Kidney (tissue), 14 donors: ENCODE results near the gene PECR. TPM values are rescaled to one million over a fixed set of nuclear protein-coding genes. Genes with fewer than 3 reads are reported as not detected.

Source experiments
- DNase-seq, 5 donors: peaks; one replicate each; pipeline ENCODE4 v3.0.0-alpha.2; 2013 to 2020
- FAIRE-seq: peaks from 2 replicates; lab custom pipeline; 2012; peaks lifted over from hg19 to GRCh38; lab: Jason Lieb, UNC
- H3K27ac ChIP-seq, 2 donors: one replicate each; pipeline ENCODE4 v1.7.0; 2013; ENCODE audit warnings: low read depth in 2 of 2, low read length in 2 of 2, inconsistent platforms in 1 of 2
- H3K27me3 ChIP-seq: one replicate; pipeline ENCODE4 v1.7.1; 2013; ENCODE audit warnings: low read length, inconsistent platforms; ENCODE audit not compliant: control insufficient read depth, insufficient read depth
- H3K36me3 ChIP-seq, 3 donors: one replicate each; pipeline versions ENCODE4 v1.7.0 to v1.7.1; 2013; ENCODE audit warnings: low read length in 3 of 3, control low read depth in 1 of 3, inconsistent platforms in 1 of 3; ENCODE audit not compliant: insufficient read depth in 3 of 3, control insufficient read depth in 2 of 3
- H3K4me1 ChIP-seq, 3 donors: one replicate each; pipeline versions ENCODE4 v1.7.0 to v1.7.1; 2013; ENCODE audit warnings: low read length in 3 of 3, inconsistent platforms in 1 of 3, low read depth in 1 of 3; ENCODE audit not compliant: control insufficient read depth in 2 of 3, insufficient read depth in 2 of 3
- H3K4me3 ChIP-seq, 3 donors: one replicate each; pipeline versions ENCODE4 v1.7.0 to v1.8.1; 2013; ENCODE audit warnings: low read length in 3 of 3, control low read depth in 1 of 3, inconsistent platforms in 1 of 3
- H3K9ac ChIP-seq, 3 donors: one replicate each; pipeline versions ENCODE4 v1.7.0 to v1.7.1; 2013; ENCODE audit warnings: low read length in 3 of 3, control low read depth in 1 of 3, inconsistent platforms in 1 of 3
- H3K9me3 ChIP-seq, 3 donors: one replicate each; pipeline versions ENCODE4 v1.7.0 to v1.7.1; 2013; ENCODE audit warnings: low read length in 3 of 3, control low read depth in 1 of 3, inconsistent platforms in 1 of 3; ENCODE audit not compliant: control insufficient read depth in 2 of 3, insufficient read depth in 1 of 3
- CTCF ChIP-seq: IDR thresholded peaks from 3 replicates; pipeline ENCODE4 v1.5.1; 2012; ENCODE audit warnings: mild to moderate bottlenecking, moderate library complexity, borderline replicate concordance; ENCODE audit not compliant: insufficient read depth; ENCODE audit errors: extremely low read depth
- intact Hi-C: fragments of 100-400 bp; cut with DNase I; formaldehyde crosslinking; loops from one replicate; pipeline ENCODE4 v1.11.1; 2022
- polyA plus RNA-seq: library from polyadenylated mRNA; stranded (reverse); fragments of 350-450 nt; fragmentation: Illumina TruSeq; extraction: RNeasy Lipid Tissue Mini Kit (QIAGEN cat#74804); gene quantifications from one replicate; pipeline ENCODE4 v1.2.3, GENCODE V29; 2014; ENCODE audit warnings: low read depth, low replicate concordance; ENCODE audit not compliant: insufficient read depth
- total RNA-seq: library from RNA; stranded (reverse); fragmentation: NEBNext Ultra II Directional; extraction: Animal tissue kit (Norgen Biotek cat#: 25700); gene quantifications from one replicate; pipeline ENCODE4 v1.2.1, GENCODE V29; 2021
- donor health status: control.
- donor health status: control.
- donor health status: control.
- donor health status: control.
- donor health status: control.
- donor health status: DM: yes; HTN: yes; CAD: no.
- donor health status: Normal renal cell carcinoma (clear cell type).

PECR gene
- total and polyA plus RNA-seq, 2 donors from 2014 or later: 28.4 to 36.0 TPM

GRCh38 chr2:216098421-216099334 is 17.1 kb upstream of the PECR start:
- intact Hi-C loops: no loop called here
- Histone ChIP-seq H3K27me3 (no peaks in the 10 kb centered on the region), H3K9me3 (peaks cover 0 to 1% (median 0%) of the 10 kb centered on the region in 3 donors), H3K27ac (no peak overlapping the region), H3K36me3 (peaks cover 0 to 8% (median 2%) of the 10 kb centered on the region in 3 donors), H3K9ac (no peak overlapping the region), H3K4me1 (no peaks in the 10 kb centered on the region), H3K4me3 (no peak overlapping the region)
- FAIRE-seq: no peak
- no peak for TF ChIP-seq CTCF
- no peak for DNase-seq

- H3K9me3 ChIP-seq: peaks cover 0 to 1% (median 0%) of the 10 kb centered on the region in 3 donors
- peaks cover 0 to 5% (median 0%) of the 10 kb centered on the region in 3 donors for H3K36me3 ChIP-seq
- no peak overlapping the region for H3K4me3 ChIP-seq
- DNase-seq (no peak), FAIRE-seq (no peak)
- no peak for TF ChIP-seq CTCF
- no peak overlapping the region for H3K27ac ChIP-seq
- no peak overlapping the region for H3K9ac ChIP-seq
- intact Hi-C loops: no loop called here
- no peaks in the 10 kb centered on the region for H3K27me3 ChIP-seq
- no peaks in the 10 kb centered on the region for H3K4me1 ChIP-seq
These were observed 13.1 kb upstream of the PECR start for GRCh38 chr2:216094701-216095100.

- H3K4me1 ChIP-seq: no peaks in the 10 kb centered on the region
- no peaks in the 10 kb centered on the region for H3K9me3 ChIP-seq
- peaks cover 0 to 2% (median 0%) of the 10 kb centered on the region in 3 donors for H3K36me3 ChIP-seq
- H3K27me3 ChIP-seq: no peaks in the 10 kb centered on the region
- TF ChIP-seq CTCF: no peak
- H3K9ac ChIP-seq: no peak overlapping the region
- no peak overlapping the region for H3K27ac ChIP-seq
- DNase-seq (no peak), FAIRE-seq (no peak)
- intact Hi-C loops: no loop called here
- no peak overlapping the region for H3K4me3 ChIP-seq
These were observed 11.0 kb upstream of the PECR start for GRCh38 chr2:216092646-216093045.
